ENCODE measurements around the gene RCCD1.

DNA sequence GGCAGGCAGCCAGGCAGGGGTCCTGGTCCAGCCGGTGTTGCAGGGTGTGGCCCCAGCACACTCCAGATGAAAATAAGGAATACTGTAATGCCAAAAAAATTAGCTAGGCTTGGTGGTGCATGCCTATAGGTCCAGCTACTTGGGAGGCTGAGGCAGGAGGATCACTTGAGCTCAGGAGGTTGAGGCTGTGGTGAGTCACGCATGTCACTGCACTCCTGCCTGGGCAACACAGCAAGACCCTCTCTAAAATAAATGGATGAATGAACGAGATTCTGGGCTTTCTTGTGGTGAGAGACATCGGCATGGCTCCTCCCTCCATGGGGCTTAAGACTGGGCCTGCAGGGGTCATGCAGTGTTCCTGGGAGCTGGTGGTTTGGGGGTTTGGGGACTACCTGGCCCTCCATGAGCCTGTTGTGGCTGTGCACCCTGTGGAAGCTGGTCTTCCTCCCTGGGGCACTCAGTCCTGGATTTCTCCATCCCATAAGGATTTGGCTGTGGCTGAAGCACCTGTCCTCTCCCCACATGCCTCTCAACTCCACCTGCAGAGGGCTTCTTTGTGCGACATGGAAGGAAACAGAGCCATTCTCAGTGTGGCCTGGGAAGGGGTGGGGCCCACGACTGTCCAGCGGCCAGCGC, 7.6 kb upstream of the RCCD1 start:
- TF ChIP-seq, protein P1, sequence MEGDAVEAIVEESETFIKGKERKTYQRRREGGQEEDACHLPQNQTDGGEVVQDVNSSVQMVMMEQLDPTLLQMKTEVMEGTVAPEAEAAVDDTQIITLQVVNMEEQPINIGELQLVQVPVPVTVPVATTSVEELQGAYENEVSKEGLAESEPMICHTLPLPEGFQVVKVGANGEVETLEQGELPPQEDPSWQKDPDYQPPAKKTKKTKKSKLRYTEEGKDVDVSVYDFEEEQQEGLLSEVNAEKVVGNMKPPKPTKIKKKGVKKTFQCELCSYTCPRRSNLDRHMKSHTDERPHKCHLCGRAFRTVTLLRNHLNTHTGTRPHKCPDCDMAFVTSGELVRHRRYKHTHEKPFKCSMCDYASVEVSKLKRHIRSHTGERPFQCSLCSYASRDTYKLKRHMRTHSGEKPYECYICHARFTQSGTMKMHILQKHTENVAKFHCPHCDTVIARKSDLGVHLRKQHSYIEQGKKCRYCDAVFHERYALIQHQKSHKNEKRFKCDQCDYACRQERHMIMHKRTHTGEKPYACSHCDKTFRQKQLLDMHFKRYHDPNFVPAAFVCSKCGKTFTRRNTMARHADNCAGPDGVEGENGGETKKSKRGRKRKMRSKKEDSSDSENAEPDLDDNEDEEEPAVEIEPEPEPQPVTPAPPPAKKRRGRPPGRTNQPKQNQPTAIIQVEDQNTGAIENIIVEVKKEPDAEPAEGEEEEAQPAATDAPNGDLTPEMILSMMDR (IDR thresholded peaks at IDR 0.05; ENCODE audit: extremely low read depth in 1 of 2, insufficient read depth in 1 of 2, low read depth in 1 of 2, low read length in 2 of 2) = no peak
- TF ChIP-seq MYC (IDR thresholded peaks at IDR 0.05; ENCODE audit: low read depth, low read length) (no peak), POLR2A (IDR thresholded peaks at IDR 0.05; ENCODE audit: low read depth, low read length) (no peak)
